ENCODE data around the gene GPR137B.

GRCh38 chr1:236173174-236173767, 30.9 kb downstream of the GPR137B start:
- TF ChIP-seq POLR2A (IDR thresholded peaks at IDR 0.05) (no peak), CTCF (IDR thresholded peaks at IDR 0.05) (no peak)
